T-helper 1 cell treated with Interleukin-12 subunit alpha and Interleukin-12 subunit beta and Interleukin-4 antibody, amounts not matched to agents 30 μg/mL and 1 μg/mL, for 36 hours (primary cell): ENCODE data around the gene RPL12.

Experiments used
- H3K27ac Mint-ChIP-seq: one replicate; pipeline ENCODE4 v1.8.0; 2021; ENCODE audit warnings: mild to moderate bottlenecking, mixed read lengths
- H3K27me3 Mint-ChIP-seq: one replicate; pipeline ENCODE4 v1.8.0; 2021; ENCODE audit warnings: low read depth, mixed read lengths
- H3K36me3 Mint-ChIP-seq: one replicate; pipeline ENCODE4 v1.8.0; 2021; ENCODE audit warnings: low read depth, mixed read lengths
- H3K4me1 Mint-ChIP-seq: one replicate; pipeline ENCODE4 v1.8.0; 2021; ENCODE audit warnings: low read depth, mixed read lengths
- H3K4me3 Mint-ChIP-seq: one replicate; pipeline ENCODE4 v1.8.0; 2021; ENCODE audit warnings: mild to moderate bottlenecking, moderate library complexity, mixed read lengths
- H3K9me3 Mint-ChIP-seq: one replicate; pipeline ENCODE4 v1.8.0; 2021; ENCODE audit warnings: mixed read lengths

The RPL12 gene

GRCh38 chr9:127452691-127453090 is 1.5 kb upstream of the RPL12 start:
- Mint-ChIP-seq H3K27me3 (no peaks in the 10 kb centered on the region), H3K9me3 (no peaks in the 10 kb centered on the region), H3K27ac (no peak overlapping the region), H3K36me3 (peaks cover 45% of the 10 kb centered on the region), H3K4me3 (peak overlapping the region; percentile 58), H3K4me1 (peaks cover 43% of the 10 kb centered on the region)

GRCh38 chr9:127451858-127452656 is 851 bp upstream of the RPL12 start:
- Mint-ChIP-seq H3K4me3 (peak overlapping the region; percentile 92), H3K36me3 (peaks cover 45% of the 10 kb centered on the region), H3K27me3 (no peaks in the 10 kb centered on the region), H3K27ac (peak overlapping the region; percentile 97), H3K4me1 (peaks cover 47% of the 10 kb centered on the region), H3K9me3 (no peaks in the 10 kb centered on the region)

- H3K4me1 Mint-ChIP-seq, result peaks cover 47% of the 10 kb centered on the region
- peak overlapping the region; percentile 92 for H3K4me3 Mint-ChIP-seq
- peaks cover 49% of the 10 kb centered on the region for H3K36me3 Mint-ChIP-seq
- no peaks in the 10 kb centered on the region for H3K9me3 Mint-ChIP-seq
- H3K27ac Mint-ChIP-seq, result peak overlapping the region; percentile 97
- no peaks in the 10 kb centered on the region for H3K27me3 Mint-ChIP-seq
These were observed 327 bp upstream of the RPL12 start for GRCh38 chr9:127451608-127451857.

- H3K4me1 Mint-ChIP-seq, result peaks cover 45% of the 10 kb centered on the region
- H3K36me3 Mint-ChIP-seq, result peaks cover 56% of the 10 kb centered on the region
- no peaks in the 10 kb centered on the region for H3K27me3 Mint-ChIP-seq
- H3K9me3 Mint-ChIP-seq, result peaks cover 3% of the 10 kb centered on the region
- peak overlapping the region; percentile 97 for H3K27ac Mint-ChIP-seq
- peak overlapping the region; percentile 92 for H3K4me3 Mint-ChIP-seq
These were observed 904 bp downstream of the RPL12 start for GRCh38 chr9:127450243-127450760.

- no peaks in the 10 kb centered on the region for H3K27me3 Mint-ChIP-seq
- peaks cover 44% of the 10 kb centered on the region for H3K4me1 Mint-ChIP-seq
- peaks cover 12% of the 10 kb centered on the region for H3K9me3 Mint-ChIP-seq
- peaks cover 65% of the 10 kb centered on the region for H3K36me3 Mint-ChIP-seq
- H3K27ac Mint-ChIP-seq, result peak overlapping the region; percentile 97
- peak overlapping the region; percentile 92 for H3K4me3 Mint-ChIP-seq
These were observed 1.8 kb downstream of the RPL12 start for GRCh38 chr9:127449332-127449966.

GRCh38 chr9:127448112-127448805 is 2.9 kb downstream of the RPL12 start:
- Mint-ChIP-seq H3K4me1 (peaks cover 39% of the 10 kb centered on the region), H3K4me3 (peak overlapping the region; percentile 92), H3K36me3 (peaks cover 73% of the 10 kb centered on the region), H3K27ac (no peak overlapping the region), H3K9me3 (peaks cover 18% of the 10 kb centered on the region), H3K27me3 (no peaks in the 10 kb centered on the region)

GRCh38 chr9:127447416-127448111 is 3.6 kb downstream of the RPL12 start:
- Mint-ChIP-seq H3K9me3 (peaks cover 18% of the 10 kb centered on the region), H3K4me3 (no peak overlapping the region), H3K36me3 (peaks cover 78% of the 10 kb centered on the region)

GRCh38 chr9:127446713-127447415 is 4.3 kb downstream of the RPL12 start:
- H3K27ac Mint-ChIP-seq, result peak overlapping the region; percentile 19
- H3K9me3 Mint-ChIP-seq, result peaks cover 18% of the 10 kb centered on the region
- peaks cover 84% of the 10 kb centered on the region for H3K36me3 Mint-ChIP-seq
- H3K4me1 Mint-ChIP-seq, result peaks cover 36% of the 10 kb centered on the region
- H3K4me3 Mint-ChIP-seq, result no peak overlapping the region
- no peaks in the 10 kb centered on the region for H3K27me3 Mint-ChIP-seq

More at GRCh38 chr9:127447416-127448111, 3.6 kb downstream of the RPL12 start:
- peaks cover 39% of the 10 kb centered on the region for H3K4me1 Mint-ChIP-seq
- H3K27me3 Mint-ChIP-seq, result no peaks in the 10 kb centered on the region
- H3K27ac Mint-ChIP-seq, result no peak overlapping the region

GRCh38 chr9:127445851-127446712 is 5.1 kb downstream of the RPL12 start:
- peaks cover 35% of the 10 kb centered on the region for H3K4me1 Mint-ChIP-seq
- peaks cover 18% of the 10 kb centered on the region for H3K9me3 Mint-ChIP-seq
- H3K27me3 Mint-ChIP-seq, result no peaks in the 10 kb centered on the region
- peak overlapping the region; percentile 19 for H3K27ac Mint-ChIP-seq
- H3K36me3 Mint-ChIP-seq, result peaks cover 88% of the 10 kb centered on the region
- H3K4me3 Mint-ChIP-seq, result no peak overlapping the region

- peak overlapping the region; percentile 31 for H3K27ac Mint-ChIP-seq
These were observed 6.0 kb downstream of the RPL12 start for GRCh38 chr9:127444921-127445850.

GRCh38 chr9:127444283-127444920 is 6.8 kb downstream of the RPL12 start:
- Mint-ChIP-seq H3K36me3 (peaks cover 91% of the 10 kb centered on the region), H3K27ac (peak overlapping the region; percentile 16), H3K4me1 (peaks cover 23% of the 10 kb centered on the region), H3K9me3 (peaks cover 22% of the 10 kb centered on the region), H3K27me3 (no peaks in the 10 kb centered on the region), H3K4me3 (no peak overlapping the region)

More at GRCh38 chr9:127444921-127445850, 6.0 kb downstream of the RPL12 start:
- Mint-ChIP-seq H3K4me3 (no peak overlapping the region), H3K27me3 (no peaks in the 10 kb centered on the region), H3K36me3 (peaks cover 90% of the 10 kb centered on the region), H3K9me3 (peaks cover 22% of the 10 kb centered on the region), H3K4me1 (peaks cover 31% of the 10 kb centered on the region)

GRCh38 chr9:127438394-127438793 is 12.8 kb downstream of the RPL12 start:
- H3K9me3 Mint-ChIP-seq, result peaks cover 4% of the 10 kb centered on the region
- no peaks in the 10 kb centered on the region for H3K27me3 Mint-ChIP-seq
- no peak overlapping the region for H3K4me3 Mint-ChIP-seq
- no peak overlapping the region for H3K27ac Mint-ChIP-seq
- H3K36me3 Mint-ChIP-seq, result peaks cover 74% of the 10 kb centered on the region
- H3K4me1 Mint-ChIP-seq, result peaks cover 1% of the 10 kb centered on the region
